Calu3 (cell line): ENCODE data around the gene BAMBI. TPM values are rescaled to one million over a fixed set of nuclear protein-coding genes. Genes with fewer than 3 reads are reported as not detected.

Experiments used
- BruUV-seq: library from RNA; stranded (reverse); fragments of 400-500 nt; replicated peaks from 2 replicates; lab custom pipeline; 2021; lab: Mats Ljungman, UMichigan
- CTCF ChIA-PET: fragments of 300-600 bp; sonication (Branson Sonifier 250); formaldehyde crosslinking; loops from one replicate; lab custom pipeline; 2022; ENCODE audit warnings: antibody characterized with exemption; lab: Charles Lee
- DNase-seq: peaks from one replicate; pipeline ENCODE4 v3.0.0; 2022
- H3K27ac Mint-ChIP-seq: one replicate; pipeline ENCODE4 v1.8.0; 2022; ENCODE audit warnings: mixed read lengths; ENCODE audit not compliant: unreplicated experiment
- H3K27me3 Mint-ChIP-seq: one replicate; pipeline ENCODE4 v1.8.0; 2022; ENCODE audit warnings: mixed read lengths; ENCODE audit not compliant: unreplicated experiment
- H3K36me3 Mint-ChIP-seq: one replicate; pipeline ENCODE4 v1.8.0; 2022; ENCODE audit warnings: mild to moderate bottlenecking, moderate library complexity, mixed read lengths; ENCODE audit not compliant: insufficient read depth, unreplicated experiment
- H3K4me1 Mint-ChIP-seq: one replicate; pipeline ENCODE4 v1.8.0; 2022; ENCODE audit warnings: mild to moderate bottlenecking, low read depth, mixed read lengths; ENCODE audit not compliant: unreplicated experiment
- H3K4me3 Mint-ChIP-seq: one replicate; pipeline ENCODE4 v1.8.0; 2022; ENCODE audit warnings: mild to moderate bottlenecking, low read depth, moderate library complexity, mixed read lengths; ENCODE audit not compliant: unreplicated experiment
- H3K9me3 Mint-ChIP-seq: one replicate; pipeline ENCODE4 v1.8.0; 2022; ENCODE audit warnings: low read depth, mixed read lengths; ENCODE audit not compliant: unreplicated experiment
- intact Hi-C: fragments of 100-400 bp; cut with micrococcal nuclease; formaldehyde crosslinking; loops from one replicate; pipeline ENCODE4 v1.10.0; 2022; ENCODE audit not compliant: unreplicated experiment
- total RNA-seq: library from RNA; stranded (reverse); gene quantifications from 2 replicates; pipeline ENCODE4 v1.2.3, GENCODE V29; 2022
- TF ChIP-seq, protein P1 (sequence below): fragments of 200-600 bp; IDR thresholded peaks from one replicate; pipeline ENCODE4 v1.8.0; 2022; ENCODE audit warnings: antibody characterized with exemption; ENCODE audit not compliant: unreplicated experiment

Gene BAMBI
- total RNA-seq, 1 experiment from 2014 or later = 42.2 TPM

DNA sequence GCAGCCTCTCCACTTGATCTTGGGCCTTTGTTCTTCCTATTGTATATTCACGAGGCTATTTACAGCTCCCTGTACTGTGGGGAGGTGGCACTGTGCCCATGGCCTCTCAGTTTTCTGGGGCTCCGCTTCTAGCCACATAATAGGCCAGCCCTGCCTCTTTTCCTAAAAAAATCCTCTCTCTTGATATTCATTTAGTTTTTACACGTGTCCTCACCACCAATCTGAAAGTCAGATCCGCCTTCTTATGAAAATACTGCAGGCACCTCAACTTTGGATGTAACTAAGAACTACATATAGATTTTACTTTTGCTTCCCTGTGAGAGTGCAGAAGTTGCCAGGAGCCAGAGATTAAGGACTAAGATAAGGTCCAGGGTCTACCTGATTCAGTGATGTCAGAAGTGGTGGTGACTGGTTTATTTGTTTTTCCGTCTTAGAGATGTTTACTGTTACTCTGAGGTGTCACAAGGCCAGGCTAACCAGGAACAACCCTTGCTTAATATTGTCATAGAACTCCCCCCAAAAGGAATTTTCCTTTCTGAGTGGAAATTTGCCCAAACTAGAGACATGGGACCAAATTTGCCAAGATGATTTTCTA lies 7.8 kb downstream of the BAMBI start:
- CTCF ChIA-PET = interaction anchor here (0.6 to 0.8 kb wide), 2 partner anchors 168 to 482 kb away, joined by 3 to 4 read pairs; no protein-coding TSS in a partner anchor
- no TSS peak for BruUV-seq
- intact Hi-C loops = loop anchor here (2.0 to 5.0 kb wide), 2 partner anchors 37 to 200 kb away; no protein-coding TSS in a partner anchor
- TF ChIP-seq, protein P1, sequence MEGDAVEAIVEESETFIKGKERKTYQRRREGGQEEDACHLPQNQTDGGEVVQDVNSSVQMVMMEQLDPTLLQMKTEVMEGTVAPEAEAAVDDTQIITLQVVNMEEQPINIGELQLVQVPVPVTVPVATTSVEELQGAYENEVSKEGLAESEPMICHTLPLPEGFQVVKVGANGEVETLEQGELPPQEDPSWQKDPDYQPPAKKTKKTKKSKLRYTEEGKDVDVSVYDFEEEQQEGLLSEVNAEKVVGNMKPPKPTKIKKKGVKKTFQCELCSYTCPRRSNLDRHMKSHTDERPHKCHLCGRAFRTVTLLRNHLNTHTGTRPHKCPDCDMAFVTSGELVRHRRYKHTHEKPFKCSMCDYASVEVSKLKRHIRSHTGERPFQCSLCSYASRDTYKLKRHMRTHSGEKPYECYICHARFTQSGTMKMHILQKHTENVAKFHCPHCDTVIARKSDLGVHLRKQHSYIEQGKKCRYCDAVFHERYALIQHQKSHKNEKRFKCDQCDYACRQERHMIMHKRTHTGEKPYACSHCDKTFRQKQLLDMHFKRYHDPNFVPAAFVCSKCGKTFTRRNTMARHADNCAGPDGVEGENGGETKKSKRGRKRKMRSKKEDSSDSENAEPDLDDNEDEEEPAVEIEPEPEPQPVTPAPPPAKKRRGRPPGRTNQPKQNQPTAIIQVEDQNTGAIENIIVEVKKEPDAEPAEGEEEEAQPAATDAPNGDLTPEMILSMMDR = no peak
- Mint-ChIP-seq H3K9me3 (no peaks in the 10 kb centered on the region), H3K27me3 (no peaks in the 10 kb centered on the region), H3K27ac (peak overlapping the region; percentile 84), H3K36me3 (peaks cover 45% of the 10 kb centered on the region), H3K4me1 (peaks cover 46% of the 10 kb centered on the region), H3K4me3 (peak overlapping the region; percentile 32)
- DNase-seq = peak; percentile 43

DNA sequence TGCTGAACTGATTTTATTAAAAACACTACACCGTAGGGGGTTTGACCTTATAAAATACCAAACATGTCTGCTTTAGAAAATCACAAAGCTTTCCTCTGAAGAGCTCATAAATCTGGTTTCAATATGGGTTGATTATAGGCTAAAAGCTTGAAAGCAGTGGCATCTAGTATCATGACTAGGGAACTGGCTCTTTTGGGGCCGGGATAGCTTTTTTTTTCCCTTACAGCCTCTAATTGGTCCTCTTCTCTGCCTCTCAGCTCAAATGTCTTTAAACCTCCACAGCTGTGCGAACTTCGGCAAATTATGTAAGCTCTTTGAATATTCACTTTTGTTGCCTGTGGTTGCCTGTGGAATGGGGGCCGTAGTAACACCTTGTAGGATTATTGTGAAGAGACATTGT lies 8.4 kb downstream of the BAMBI start:
- TF ChIP-seq, protein P1 = no peak
- Mint-ChIP-seq H3K4me3 (no peak overlapping the region), H3K27ac (peak overlapping the region; percentile 84), H3K9me3 (no peaks in the 10 kb centered on the region), H3K27me3 (no peaks in the 10 kb centered on the region), H3K36me3 (peaks cover 39% of the 10 kb centered on the region), H3K4me1 (peaks cover 46% of the 10 kb centered on the region)
- CTCF ChIA-PET = interaction anchor here (0.8 kb wide), 1 partner anchor 168 kb away, joined by 3 read pairs; no protein-coding TSS in a partner anchor
- intact Hi-C loops = loop anchor here (2.0 to 5.0 kb wide), 2 partner anchors 37 to 199 kb away; no protein-coding TSS in a partner anchor
- DNase-seq = no peak
- BruUV-seq = no TSS peak

DNA sequence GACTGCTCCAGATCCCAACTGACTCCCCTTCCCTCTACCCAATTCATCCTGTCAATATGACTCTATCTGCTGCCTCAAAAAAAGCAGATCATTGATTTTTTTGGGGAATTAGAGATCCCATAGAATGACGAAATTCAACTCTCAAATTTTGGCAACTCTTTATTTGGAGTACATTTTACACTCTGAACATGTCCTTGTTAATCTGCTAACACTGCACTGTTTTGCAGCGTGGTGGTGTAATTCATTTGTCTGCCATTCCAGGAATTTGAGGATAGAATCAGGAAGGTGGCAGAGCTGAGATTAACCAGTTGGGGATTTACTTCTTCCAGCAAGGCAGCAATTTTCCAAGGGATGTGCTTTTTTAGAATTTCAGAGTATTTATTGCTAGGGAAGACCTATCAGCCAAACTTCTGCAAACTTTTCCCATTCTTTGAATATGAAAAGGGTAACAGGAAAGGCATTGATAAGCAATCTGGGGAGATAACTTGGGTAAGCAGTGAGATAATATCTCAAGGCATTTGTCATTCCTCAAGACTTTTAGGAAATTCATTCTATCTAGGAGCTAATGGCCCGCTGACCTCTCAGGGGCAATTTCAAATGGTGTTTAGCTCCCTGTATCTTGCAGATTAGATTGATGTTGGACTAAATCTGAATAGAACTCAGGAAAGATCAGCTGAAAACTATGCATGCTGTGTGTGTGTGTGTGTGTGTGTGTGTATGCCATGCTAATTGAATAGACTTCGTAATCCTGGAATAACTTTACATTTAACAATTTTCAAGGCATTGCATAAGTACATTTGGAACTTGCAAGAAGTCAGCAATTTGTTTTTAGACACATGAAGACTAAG lies 9.7 kb downstream of the BAMBI start:
- CTCF ChIA-PET = interaction anchor here (0.6 kb wide), 1 partner anchor 619 kb away, joined by 3 read pairs; no protein-coding TSS in a partner anchor
- no peaks in the 10 kb centered on the region for H3K27me3 Mint-ChIP-seq
- H3K4me3 Mint-ChIP-seq = no peak overlapping the region
- no peak overlapping the region for H3K27ac Mint-ChIP-seq
- no peak for DNase-seq
- H3K9me3 Mint-ChIP-seq = no peaks in the 10 kb centered on the region
- H3K4me1 Mint-ChIP-seq = peaks cover 32% of the 10 kb centered on the region
- BruUV-seq = no TSS peak
- intact Hi-C loops = loop anchor here (5.0 kb wide), 1 partner anchor 35 kb away; no protein-coding TSS in a partner anchor
- peaks cover 25% of the 10 kb centered on the region for H3K36me3 Mint-ChIP-seq
- TF ChIP-seq, protein P1 = no peak

DNA sequence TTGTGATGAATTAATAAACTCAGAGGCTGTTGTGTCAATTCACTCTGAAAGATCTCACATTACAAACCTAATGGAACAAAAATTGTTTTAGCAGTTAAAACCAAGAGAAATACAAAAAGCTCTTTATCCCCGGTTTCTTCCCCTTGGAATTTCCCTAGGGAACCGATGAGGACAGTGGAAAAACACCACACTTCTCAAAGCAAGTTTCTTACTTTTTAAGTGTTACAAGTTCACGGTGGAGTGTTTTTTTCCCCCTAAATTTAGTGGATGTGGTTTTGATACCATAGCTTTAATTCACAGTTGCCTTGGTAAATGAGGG lies 10.3 kb downstream of the BAMBI start:
- TF ChIP-seq, protein P1 = no peak
- H3K27ac Mint-ChIP-seq = no peak overlapping the region
- H3K4me3 Mint-ChIP-seq = no peak overlapping the region
- no TSS peak for BruUV-seq
- H3K27me3 Mint-ChIP-seq = no peaks in the 10 kb centered on the region
- CTCF ChIA-PET = interaction anchor here (0.6 kb wide), 1 partner anchor 619 kb away, joined by 3 read pairs; no protein-coding TSS in a partner anchor
- H3K9me3 Mint-ChIP-seq = no peaks in the 10 kb centered on the region
- intact Hi-C loops = loop anchor here (5.0 kb wide), 1 partner anchor 35 kb away; no protein-coding TSS in a partner anchor
- DNase-seq = no peak
- H3K4me1 Mint-ChIP-seq = peaks cover 30% of the 10 kb centered on the region
- H3K36me3 Mint-ChIP-seq = peaks cover 23% of the 10 kb centered on the region
